ENCODE results near the gene GLDC.
"Not testable (repeated sequence)": the region's sequence is repeated elsewhere in the genome, so short reads cannot be mapped to it uniquely, and the experiment has no call there.

GLDC gene

DNA sequence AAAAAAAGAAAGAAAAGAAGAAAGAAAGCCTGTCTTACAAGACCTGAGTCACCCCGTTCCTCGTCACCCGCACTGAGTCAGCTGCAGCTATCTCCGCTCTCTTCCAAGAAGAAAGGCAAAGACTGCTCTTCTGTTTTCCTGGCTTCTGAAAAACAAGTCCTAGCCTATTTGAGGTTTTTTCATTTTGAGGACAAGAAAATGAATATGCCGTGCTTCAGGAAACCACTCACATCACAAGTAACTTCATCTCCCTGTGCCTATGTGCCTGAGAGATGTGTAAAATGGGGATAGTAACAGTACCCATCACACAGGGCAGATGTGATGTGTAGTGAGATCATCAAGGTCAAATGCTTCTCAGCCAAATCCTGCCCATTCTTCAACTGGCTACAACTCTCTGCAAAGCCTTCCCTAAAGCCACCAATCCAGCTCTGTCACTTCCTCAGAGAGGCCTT lies 78.4 kb downstream of the GLDC start:
- DNase-seq (ENCODE audit: low read depth in 4 of 4, low spot score in 1 of 4): peak in 1 of 4 experiments; percentile 22

DNA sequence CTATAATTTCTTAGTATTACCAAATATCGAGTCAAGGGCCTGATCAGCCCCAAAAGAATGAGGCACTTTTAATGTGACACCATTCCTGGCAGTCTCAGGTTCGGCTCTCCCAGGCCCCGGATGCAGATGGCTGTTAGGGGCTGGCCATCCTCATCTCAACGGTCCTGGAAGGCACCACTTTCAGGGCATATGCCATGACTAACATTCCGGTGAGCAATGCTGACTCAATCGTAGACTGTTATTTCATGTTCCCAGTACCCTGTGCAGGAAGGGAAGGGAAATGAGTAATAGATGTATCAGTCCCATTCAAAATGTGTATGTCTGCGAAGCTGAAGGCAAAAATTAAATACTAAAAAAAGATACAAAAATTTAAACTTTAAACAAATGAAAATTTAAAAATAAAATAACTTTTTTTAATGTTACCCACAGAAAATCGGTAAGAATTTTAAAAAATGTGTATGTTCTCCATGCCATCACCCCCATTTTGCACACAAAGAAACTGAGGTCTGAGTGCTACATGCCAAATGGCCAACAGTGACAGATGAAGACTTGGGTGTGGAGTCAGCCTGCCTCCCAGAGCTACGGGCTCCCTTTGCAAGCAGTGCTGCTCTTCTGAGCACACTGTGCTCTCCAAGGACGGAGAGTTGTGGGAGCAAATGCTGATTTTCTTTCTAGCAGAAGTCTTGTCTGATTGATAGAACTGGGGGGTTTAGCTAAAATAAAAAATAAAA lies 79.0 kb downstream of the GLDC start:
- DNase-seq (ENCODE audit: low read depth in 4 of 4, low spot score in 1 of 4): peak in 2 of 4 experiments; percentile 20 to 41

DNA sequence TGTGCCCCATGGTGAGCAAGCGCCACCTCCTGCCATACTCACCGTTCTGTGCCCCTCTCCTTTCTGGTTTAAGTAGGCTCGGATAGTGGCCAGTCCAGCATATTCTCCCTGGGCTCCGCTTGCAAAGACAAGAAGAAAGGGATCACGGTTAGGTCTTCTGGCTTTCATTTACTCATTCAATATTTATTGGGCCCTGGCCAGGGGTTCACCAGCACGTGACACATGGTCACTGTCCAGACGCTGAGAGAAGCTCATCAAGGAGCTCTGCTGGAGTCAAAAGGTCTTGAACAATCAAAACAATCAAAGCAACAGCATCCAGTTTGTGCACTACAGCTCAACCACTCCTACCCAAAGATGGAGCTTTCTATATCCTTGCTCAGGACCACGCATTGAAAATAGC lies 80.2 kb downstream of the GLDC start:
- no peak for DNase-seq (ENCODE audit: low read depth in 4 of 4, low spot score in 1 of 4)

DNA sequence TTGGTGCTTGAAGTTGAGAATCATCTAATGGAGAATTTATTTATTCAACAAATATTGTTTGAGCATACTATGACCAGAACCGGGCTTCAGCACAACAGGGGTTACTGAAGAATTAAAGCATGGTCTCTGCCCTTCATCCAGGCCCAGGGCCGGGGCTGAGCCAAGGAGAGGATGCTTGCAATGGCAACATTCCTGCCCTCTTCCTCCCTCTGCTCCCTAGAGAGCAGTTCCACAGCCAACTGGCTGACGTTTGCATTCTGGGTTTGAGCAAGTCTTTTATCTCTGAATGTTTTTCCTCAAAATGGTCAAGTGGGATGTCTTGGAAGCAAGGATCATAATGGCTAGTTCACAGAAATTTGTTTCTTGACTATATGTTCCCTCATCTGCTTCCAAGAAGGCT lies 80.7 kb downstream of the GLDC start:
- DNase-seq (ENCODE audit: low read depth in 4 of 4, low spot score in 1 of 4): no peak

DNA sequence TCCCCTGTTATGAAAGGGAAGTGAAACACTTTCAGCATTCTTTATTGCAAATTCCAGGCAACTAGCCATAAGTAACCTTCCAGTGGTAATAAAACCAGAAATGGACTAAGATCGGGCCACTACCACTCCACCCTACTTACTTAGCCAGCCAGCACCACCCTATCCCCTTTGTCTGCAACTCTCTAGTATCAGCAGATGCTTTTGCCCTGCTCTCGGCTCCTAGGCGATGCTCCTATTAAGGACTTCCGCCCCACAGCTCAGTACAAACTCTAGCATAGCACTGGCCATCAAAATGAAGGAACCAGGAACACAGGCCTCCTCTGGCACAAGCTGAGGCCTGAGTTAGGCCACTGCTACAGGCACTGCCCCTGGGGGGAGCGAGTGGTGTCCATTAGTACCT lies 81.2 kb downstream of the GLDC start:
- no peak for DNase-seq (ENCODE audit: low read depth in 4 of 4, low spot score in 1 of 4)

DNA sequence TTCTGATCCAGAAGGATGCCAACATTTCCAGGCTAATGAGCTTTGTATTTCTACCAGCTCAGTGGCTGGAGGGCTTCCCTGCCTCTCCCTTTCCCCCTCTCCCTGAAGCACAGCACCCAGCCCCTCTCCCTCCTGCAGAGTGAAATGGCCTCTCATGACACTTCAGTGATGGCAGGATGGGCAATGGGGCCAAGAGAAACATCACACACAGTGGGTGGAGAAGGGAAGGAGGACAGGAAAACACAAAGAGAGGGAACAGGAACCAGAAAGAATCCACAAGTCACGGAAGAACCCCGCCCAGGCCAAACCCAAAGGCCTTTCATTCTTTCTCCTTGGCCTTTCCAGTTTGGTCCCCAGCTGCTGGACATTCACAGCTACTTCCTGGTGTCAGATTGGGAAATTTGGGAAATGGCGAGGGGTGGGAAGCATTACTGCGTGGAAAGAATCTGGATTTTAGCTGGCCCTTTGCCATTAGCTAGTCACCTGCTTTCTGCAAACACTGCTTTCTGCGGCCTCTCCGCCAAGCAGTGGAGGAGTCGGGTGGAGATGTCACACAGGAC lies 82.6 kb downstream of the GLDC start:
- no peak for DNase-seq (ENCODE audit: low read depth in 4 of 4, low spot score in 1 of 4)

DNA sequence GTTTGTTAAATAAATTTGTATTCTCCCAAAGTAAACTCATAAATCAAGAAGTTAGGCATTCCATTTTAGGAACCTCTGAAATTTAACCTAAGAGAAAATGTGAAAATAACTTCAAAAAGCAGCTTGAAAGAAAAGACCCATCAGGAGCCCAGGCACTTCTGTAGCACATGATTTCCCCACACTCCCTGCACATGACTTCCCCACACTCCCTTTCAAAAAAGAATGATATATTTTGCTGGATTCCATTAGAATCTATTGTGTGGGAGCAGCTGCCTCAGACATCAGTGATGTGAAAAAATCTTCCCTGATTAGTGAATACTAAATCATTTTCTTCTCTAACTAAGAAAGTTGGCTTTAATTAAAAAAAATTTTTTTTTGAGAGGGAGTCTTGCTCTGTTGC lies 83.3 kb downstream of the GLDC start:
- DNase-seq (ENCODE audit: low read depth in 4 of 4, low spot score in 1 of 4): no peak

DNA sequence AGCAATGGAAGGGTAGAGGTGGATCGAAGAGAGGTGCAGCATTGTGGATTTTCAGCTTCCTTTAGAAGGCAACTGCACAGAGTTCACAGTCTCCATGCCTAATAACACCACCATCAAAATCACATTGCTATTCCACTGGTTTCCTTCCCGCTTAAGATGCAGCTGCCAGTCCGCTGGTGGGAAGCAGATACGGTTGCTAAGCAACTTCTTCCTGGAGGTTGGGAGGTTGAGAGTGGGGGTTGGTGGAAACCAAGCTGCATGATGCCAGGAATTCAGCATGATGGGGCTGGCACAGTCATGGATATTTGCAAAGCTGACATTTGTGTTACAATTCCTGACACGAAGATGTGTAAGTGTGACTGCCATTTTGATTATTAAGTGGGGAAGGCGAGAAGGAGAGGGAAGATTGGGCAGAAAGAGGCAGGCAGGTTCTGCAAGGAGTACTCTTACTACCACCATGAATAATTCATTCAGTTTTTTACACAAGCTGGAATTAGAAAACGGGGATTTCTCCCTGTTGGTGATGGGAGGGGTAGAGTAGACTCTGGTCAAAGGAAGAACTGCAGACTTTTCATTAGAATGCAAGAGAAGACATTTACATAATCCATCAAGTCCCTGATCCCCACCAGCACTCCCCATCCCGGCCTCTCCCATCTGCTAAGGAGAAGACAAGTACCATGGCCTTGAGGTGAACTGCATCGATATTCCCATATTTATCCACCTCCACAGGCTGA lies 87.5 kb downstream of the GLDC start:
- no peak for DNase-seq (ENCODE audit: low read depth in 4 of 4, low spot score in 1 of 4)

DNA sequence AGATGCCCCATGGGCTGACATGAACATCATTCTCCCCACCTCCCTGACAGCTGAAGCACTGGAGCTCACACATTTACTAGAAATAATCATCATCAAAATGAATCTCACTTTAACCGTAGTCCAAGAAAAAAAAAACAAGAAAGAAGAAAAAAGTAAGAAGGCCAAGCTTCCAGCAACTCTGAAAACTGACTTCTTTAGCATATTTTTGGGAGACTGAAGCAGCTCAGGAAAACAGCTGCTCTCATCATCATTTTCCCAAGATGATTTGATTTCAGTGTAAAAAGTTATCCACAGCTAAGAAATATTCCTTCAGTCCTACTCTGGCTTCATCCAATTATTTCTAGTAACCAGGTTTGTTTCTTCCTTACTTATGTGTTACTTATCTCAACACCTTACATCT lies 91.7 kb downstream of the GLDC start:
- no peak for DNase-seq (ENCODE audit: low read depth in 4 of 4, low spot score in 1 of 4)

DNA sequence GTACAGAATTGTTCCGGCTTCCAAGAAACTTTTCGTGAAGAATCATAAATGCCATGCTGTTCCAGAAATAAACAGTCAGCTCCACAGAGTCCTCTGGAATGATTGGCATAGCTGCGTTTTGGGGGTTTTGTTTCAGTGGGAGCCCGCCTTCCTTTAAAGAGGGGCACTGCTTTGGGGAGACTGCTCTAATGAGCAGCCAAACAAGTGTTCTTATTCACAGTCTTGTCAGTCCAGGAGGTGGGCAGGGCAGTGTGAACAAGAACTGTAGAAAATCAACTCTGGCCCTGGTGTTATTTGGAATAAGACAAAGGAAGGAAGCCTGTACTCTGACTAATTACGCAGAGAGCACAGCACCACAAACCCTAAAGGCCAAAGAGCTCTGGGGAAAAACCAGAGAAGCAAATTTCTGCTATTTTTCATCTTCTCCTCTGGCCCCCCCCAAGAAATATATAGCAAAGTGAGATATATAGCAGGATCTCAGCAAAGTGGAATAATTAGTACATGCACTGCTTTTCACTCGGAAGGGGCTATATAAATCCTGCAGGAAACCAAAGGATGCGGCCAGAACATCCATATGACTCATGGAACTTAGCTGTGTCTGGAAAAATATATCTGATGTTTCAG lies 92.9 kb downstream of the GLDC start:
- no peak for DNase-seq (ENCODE audit: low read depth in 4 of 4, low spot score in 1 of 4)

DNA sequence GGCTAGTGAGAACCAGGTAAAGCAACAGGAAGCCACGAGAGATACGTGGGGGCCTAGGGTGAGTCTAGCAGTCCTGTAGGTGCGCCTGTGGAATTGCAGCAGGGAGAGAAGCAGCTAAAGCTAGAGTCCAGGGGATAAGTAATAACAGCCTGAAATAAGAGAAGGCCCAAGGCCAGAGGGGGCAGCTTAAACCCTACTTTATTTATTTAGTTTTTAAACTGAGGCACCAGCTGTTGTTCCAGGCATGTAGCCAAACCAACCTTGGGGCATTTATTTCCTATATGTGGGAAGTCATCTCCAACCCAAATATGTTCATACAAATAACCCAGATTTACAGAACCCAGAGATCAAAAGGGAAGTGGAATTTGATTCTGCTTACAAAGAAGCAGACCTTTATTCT lies 93.5 kb downstream of the GLDC start:
- no peak for DNase-seq (ENCODE audit: low read depth in 4 of 4, low spot score in 1 of 4)

DNA sequence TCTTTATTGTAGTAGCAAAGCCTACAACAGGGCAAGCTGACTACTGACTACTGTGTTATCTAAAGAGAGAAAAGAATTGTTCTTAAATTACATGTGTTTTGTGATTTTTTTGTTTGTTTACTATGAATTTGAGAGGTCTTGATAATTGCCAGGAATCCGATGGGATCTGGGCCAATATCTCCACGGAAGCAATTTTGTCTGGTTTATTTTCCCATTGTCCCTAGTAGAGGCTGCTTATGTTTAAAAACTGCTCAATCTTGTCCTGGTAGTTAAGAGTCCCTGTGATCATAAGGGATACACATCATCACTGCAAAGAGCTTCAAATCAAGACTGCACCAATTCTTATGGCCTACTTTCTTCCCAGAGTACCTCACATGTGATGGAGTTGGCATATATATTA lies 94.4 kb downstream of the GLDC start:
- no peak for DNase-seq (ENCODE audit: low read depth in 4 of 4, low spot score in 1 of 4)

DNA sequence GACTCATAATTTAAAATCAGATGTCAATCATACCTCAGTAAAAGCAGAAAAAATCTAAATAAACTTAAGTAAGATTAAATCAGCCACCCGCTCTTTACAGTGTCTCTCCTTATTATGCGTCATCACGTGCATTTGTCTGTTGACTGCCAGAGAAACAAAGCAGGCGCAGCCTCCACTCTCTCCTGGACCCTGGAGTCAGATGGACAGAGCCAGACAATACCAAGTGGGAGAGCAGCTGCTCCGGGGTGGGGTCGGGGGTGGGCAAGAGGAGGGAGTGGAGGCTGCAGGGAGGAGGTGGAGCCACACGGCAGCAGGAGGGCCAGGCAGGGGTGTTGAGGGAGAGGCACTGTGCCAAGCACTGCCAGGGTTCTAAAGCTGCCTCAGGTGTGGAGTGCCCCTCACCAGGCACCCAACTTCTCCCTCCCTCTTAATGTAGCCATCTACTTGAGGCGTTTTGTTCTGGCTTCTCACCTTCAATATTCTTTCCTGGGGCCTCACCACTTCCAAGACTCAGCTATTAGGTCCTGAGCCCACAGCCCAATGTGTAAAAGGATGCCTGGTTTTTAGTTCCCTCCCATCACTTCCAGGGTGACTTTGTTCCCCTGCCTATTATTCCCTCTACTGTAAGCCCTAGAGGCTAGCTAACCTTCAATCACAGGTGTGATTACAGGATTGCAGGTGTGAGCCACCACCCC lies 96.3 kb downstream of the GLDC start:
- DNase-seq (ENCODE audit: low read depth in 4 of 4, low spot score in 1 of 4): no peak

DNA sequence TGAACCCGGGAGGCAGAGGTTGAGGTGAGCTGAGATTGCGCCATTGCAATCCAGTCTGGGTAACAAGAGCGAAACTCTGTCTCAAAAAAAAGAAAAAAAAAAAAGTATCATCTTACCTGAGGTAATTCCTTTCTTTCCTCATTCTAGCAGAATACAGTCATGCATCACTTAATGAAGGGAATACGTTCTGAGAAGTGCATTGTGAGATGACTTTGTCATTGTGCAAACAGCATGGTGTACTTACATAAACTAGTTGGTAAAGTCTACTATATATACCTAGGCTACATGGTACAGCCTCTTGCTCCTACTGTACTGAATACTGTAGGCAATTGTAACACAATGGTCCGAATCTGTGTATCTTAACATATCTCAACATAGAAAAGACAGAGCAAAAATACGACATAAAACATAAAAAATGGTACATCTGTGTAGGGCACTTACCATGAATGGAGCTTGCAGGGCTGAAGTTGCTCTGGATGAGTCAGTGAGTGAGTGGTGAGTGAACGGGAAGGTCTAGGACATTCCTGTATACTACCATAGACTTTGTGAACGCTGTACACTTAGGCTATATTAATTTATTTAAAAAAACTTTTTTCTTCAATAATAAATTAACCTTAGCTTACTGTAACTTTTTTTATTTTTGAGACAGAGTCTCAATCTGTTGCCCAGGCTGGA lies 100.4 kb downstream of the GLDC start:
- DNase-seq (ENCODE audit: low read depth in 4 of 4, low spot score in 1 of 4): no peak

DNA sequence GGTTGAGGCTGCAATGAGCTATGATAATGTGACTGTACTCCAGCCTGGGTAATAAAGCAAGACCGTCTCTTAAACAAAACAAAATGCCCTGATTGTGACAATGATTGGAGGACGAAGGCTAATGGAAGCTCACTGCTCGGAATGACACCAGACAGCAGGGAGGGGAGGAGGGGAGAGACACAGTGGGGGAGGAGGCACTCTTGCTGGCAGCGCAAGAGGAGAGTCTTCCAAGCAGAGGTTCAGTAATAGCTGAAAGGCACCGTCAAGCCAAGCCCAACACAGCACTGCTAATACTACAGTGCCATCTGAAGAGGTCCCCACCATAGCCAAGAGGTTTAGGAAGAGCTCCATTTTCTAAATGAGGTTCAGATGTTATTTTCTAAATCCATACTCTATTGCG lies 102.3 kb downstream of the GLDC start:
- no peak for DNase-seq (ENCODE audit: low read depth in 4 of 4, low spot score in 1 of 4)

DNA sequence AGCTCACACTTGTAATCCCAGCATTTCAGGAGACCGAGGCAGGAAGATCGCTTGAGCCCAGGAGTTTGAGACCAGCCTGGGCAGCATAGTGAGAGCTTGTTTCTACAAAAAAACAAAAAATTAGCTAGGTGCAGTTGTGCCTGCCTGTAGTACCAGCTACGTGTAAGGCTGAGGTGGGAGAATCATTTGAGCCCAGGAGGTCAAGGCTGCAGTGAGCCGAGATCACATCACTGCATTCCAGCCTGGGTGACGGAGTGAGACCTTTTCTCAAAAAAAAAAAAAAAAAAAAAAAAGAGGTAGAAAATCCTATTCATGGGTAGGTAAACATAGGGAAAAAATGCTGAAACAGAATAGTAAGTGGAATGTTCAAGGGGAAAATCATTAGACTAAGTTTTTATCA lies 102.9 kb downstream of the GLDC start:
- not testable (repeated sequence) for DNase-seq (ENCODE audit: low read depth in 4 of 4, low spot score in 1 of 4)

DNA sequence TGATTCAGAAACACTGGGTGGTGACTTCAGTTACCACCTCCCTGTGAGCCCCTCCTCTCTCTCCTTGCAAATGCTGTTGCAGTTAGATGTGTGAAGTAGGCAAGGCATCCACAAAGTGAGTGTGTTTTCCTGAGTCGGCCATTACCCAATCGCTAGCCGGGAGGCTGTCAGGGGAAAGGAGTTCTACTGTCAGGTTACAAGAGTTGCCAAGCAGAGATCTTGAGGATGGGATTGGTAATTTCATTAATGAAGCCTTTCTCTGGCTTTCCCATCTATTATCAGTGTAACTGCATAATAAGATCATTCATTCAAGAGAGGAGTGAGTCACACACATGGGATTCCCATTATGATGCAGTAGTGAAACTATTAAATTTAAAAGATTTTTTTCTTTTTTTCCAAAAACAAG lies 106.9 kb downstream of the GLDC start:
- no peak for DNase-seq (ENCODE audit: low read depth in 4 of 4, low spot score in 1 of 4)

DNA sequence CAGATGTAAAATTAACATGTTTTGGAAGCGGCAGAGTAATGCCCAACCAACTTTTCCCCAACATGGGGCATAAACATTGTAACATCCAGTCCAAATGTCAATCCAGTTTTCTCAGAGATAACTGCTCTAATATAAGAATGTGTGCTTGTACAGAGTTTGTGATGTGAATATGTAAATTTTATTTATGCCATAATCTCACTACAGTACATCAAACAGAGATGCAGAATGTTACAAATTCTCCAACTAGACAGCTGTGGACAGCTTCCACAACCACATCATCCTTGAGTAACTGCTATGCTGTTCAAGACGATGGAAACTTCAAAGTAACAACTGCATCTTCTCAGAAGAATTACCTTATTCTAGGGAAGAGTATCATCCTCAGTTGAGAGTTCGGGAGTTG lies 109.9 kb downstream of the GLDC start:
- no peak for DNase-seq (ENCODE audit: low read depth in 4 of 4, low spot score in 1 of 4)

DNA sequence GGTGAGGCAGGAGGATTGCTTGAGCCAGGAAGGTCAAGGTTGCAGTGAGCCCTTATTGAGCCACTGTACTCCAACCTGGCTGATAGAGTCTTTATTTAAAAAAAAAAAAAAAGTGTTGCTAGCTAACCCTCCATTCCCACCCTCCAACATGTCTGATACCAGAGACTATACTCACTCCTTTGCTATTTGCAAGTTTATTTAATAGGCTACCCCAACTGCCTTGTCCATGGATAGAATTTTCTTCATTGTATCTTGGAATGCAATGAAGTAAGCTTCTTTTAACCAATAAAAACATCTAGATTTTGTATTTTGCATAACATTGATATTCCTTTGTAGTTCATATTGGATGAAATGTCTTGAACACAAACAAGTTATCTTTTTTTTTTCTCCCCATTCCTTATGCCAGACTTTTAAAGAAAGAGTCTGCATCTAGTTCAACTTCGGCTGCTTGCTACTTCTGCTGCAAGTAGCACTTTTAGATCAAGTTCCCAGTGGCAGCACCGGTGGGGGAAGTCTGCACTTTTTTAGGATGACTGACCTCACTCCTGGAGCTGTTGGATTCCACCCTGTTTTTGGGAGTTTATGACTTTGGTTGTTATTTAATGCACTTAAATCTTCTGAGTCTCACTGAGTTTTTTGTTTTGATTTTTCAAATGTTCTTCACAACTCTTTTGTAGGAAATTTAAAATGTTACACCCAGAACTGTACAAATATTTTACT lies 120.0 kb downstream of the GLDC start:
- no peak for DNase-seq (ENCODE audit: low read depth in 4 of 4, low spot score in 1 of 4)

DNA sequence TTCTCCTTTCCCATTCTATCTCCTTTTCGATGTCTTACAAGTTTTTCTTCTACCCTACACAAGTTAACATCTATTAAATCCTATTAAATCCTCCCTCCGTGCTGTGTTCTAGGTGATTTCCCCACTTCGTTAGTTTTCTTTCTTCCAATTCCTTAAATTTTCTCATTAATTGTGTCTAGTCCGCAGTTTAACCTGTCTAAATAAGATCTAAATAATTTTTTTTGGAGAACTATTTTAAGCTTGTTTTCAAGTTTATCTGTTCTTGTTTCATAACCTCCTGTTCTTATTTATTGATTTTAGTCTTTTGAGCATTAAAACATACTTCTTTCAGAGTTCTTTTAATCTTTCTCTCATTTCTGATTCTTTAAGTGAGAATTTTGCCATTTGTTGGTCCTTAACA lies 123.3 kb downstream of the GLDC start:
- no peak for DNase-seq (ENCODE audit: low read depth in 4 of 4, low spot score in 1 of 4)

Measured in stimulated activated CD4-positive, alpha-beta T cell treated with anti-CD3 and anti-CD28 coated beads, Interleukin-1b, Interleukin-23, amount 100 ng/mL, for 24 hours (primary cell).